Measurements from ENCODE around the gene PPFIA1. TPM values are rescaled to one million over a fixed set of nuclear protein-coding genes. Genes with fewer than 3 reads are reported as not detected.

Gene PPFIA1
- total RNA-seq, 2 donors from 2014 or later, result 105 to 118 TPM

- H3K4me3 ChIP-seq (ENCODE audit: low read length), result no peak overlapping the region
- H3K9ac ChIP-seq (ENCODE audit: extremely low read depth, low read length, poor library complexity, severe bottlenecking), result no peak overlapping the region
- no peak overlapping the region for H3K27ac ChIP-seq (ENCODE audit: low read depth, low read length)
- H3K27me3 Mint-ChIP-seq (ENCODE audit: insufficient read depth), result no peaks in the 10 kb centered on the region
- no peaks in the 10 kb centered on the region for H3K9me3 ChIP-seq (ENCODE audit: control insufficient read depth, low read length)
- 94 to 98% methylated on average over 4 to 7 of the region's 7 CpGs for WGBS, 2 experiments (ENCODE audit: insufficient coverage in 1 of 2, insufficient read length in 1 of 2)
- peaks cover 56% of the 10 kb centered on the region for H3K36me3 Mint-ChIP-seq (ENCODE audit: low read depth)
- H3K4me1 ChIP-seq (ENCODE audit: control insufficient read depth, insufficient read depth, low read length), result peaks cover 9% of the 10 kb centered on the region
- H3K36me3 ChIP-seq (ENCODE audit: control insufficient read depth, insufficient read depth, low read length), result peaks cover 86% of the 10 kb centered on the region
- H3K27ac Mint-ChIP-seq, result peak overlapping the region; percentile 78
- H3K27me3 ChIP-seq (ENCODE audit: control insufficient read depth, insufficient read depth, low read length, poor library complexity, severe bottlenecking), result no peaks in the 10 kb centered on the region
- TF ChIP-seq CTCF (conservative IDR thresholded peaks at IDR 0.05), result no peak
- no peaks in the 10 kb centered on the region for H3K9me3 Mint-ChIP-seq
- no peak overlapping the region for H3K4me3 Mint-ChIP-seq
- DNase-seq, result no peak
- peaks cover 34% of the 10 kb centered on the region for H3K4me1 Mint-ChIP-seq
These were observed 31.9 kb downstream of the PPFIA1 start for GRCh38 chr11:70302419-70302752.

- H3K9me3 ChIP-seq (ENCODE audit: control insufficient read depth, low read length), result no peaks in the 10 kb centered on the region
- peaks cover 9% of the 10 kb centered on the region for H3K4me1 ChIP-seq (ENCODE audit: control insufficient read depth, insufficient read depth, low read length)
- Mint-ChIP-seq H3K36me3 (ENCODE audit: low read depth) (peaks cover 56% of the 10 kb centered on the region), H3K27ac (peak overlapping the region; percentile 78), H3K9me3 (no peaks in the 10 kb centered on the region), H3K4me1 (peaks cover 34% of the 10 kb centered on the region), H3K4me3 (no peak overlapping the region), H3K27me3 (ENCODE audit: insufficient read depth) (no peaks in the 10 kb centered on the region)
- DNase-seq, result no peak
- no peaks in the 10 kb centered on the region for H3K27me3 ChIP-seq (ENCODE audit: control insufficient read depth, insufficient read depth, low read length, poor library complexity, severe bottlenecking)
- TF ChIP-seq CTCF (conservative IDR thresholded peaks at IDR 0.05), result no peak
- peaks cover 86% of the 10 kb centered on the region for H3K36me3 ChIP-seq (ENCODE audit: control insufficient read depth, insufficient read depth, low read length)
- WGBS, 2 experiments (ENCODE audit: insufficient coverage in 1 of 2, insufficient read length in 1 of 2), result 93 to 97% methylated on average over 13 of the region's 13 CpGs
- no peak overlapping the region for H3K27ac ChIP-seq (ENCODE audit: low read depth, low read length)
- no peak overlapping the region for H3K4me3 ChIP-seq (ENCODE audit: low read length)
- no peak overlapping the region for H3K9ac ChIP-seq (ENCODE audit: extremely low read depth, low read length, poor library complexity, severe bottlenecking)
These were observed 32.6 kb downstream of the PPFIA1 start for GRCh38 chr11:70303070-70303469.

- H3K4me3 Mint-ChIP-seq, result no peak overlapping the region
- H3K27me3 ChIP-seq (ENCODE audit: control insufficient read depth, insufficient read depth, low read length, poor library complexity, severe bottlenecking), result no peaks in the 10 kb centered on the region
- no peaks in the 10 kb centered on the region for H3K9me3 ChIP-seq (ENCODE audit: control insufficient read depth, low read length)
- H3K4me1 ChIP-seq (ENCODE audit: control insufficient read depth, insufficient read depth, low read length), result peaks cover 9% of the 10 kb centered on the region
- TF ChIP-seq CTCF (conservative IDR thresholded peaks at IDR 0.05), result no peak
- H3K4me1 Mint-ChIP-seq, result peaks cover 34% of the 10 kb centered on the region
- WGBS, 2 experiments (ENCODE audit: insufficient coverage in 1 of 2, insufficient read length in 1 of 2), result 92 to 100% methylated on average over 2 of the region's 2 CpGs
- DNase-seq, result no peak
- no peaks in the 10 kb centered on the region for H3K9me3 Mint-ChIP-seq
- peaks cover 85% of the 10 kb centered on the region for H3K36me3 ChIP-seq (ENCODE audit: control insufficient read depth, insufficient read depth, low read length)
- H3K27ac Mint-ChIP-seq, result no peak overlapping the region
- no peak overlapping the region for H3K4me3 ChIP-seq (ENCODE audit: low read length)
- H3K36me3 Mint-ChIP-seq (ENCODE audit: low read depth), result peaks cover 54% of the 10 kb centered on the region
- H3K27me3 Mint-ChIP-seq (ENCODE audit: insufficient read depth), result no peaks in the 10 kb centered on the region
- no peak overlapping the region for H3K27ac ChIP-seq (ENCODE audit: low read depth, low read length)
- no peak overlapping the region for H3K9ac ChIP-seq (ENCODE audit: extremely low read depth, low read length, poor library complexity, severe bottlenecking)
These were observed 33.7 kb downstream of the PPFIA1 start for GRCh38 chr11:70304208-70304603.
